KBM-7 (cell line): Measurements from ENCODE around the gene RABL3.
"Not testable (repeated sequence)": the region's sequence is repeated elsewhere in the genome, so short reads cannot be mapped to it uniquely, and the experiment has no call there.

Experiments used
- DNase-seq: peaks from one replicate; pipeline ENCODE4 v3.0.0-alpha.2; 2015
- in situ Hi-C: fragments of 300-500 bp; cut with MboI; formaldehyde crosslinking; loops from 2 replicates; pipeline ENCODE4 v1.14.3; 2020; ENCODE audit warnings: low sequenced_read_pairs, low pct_unique_long_range_greater_than_20kb, mixed read lengths

Gene RABL3

DNA sequence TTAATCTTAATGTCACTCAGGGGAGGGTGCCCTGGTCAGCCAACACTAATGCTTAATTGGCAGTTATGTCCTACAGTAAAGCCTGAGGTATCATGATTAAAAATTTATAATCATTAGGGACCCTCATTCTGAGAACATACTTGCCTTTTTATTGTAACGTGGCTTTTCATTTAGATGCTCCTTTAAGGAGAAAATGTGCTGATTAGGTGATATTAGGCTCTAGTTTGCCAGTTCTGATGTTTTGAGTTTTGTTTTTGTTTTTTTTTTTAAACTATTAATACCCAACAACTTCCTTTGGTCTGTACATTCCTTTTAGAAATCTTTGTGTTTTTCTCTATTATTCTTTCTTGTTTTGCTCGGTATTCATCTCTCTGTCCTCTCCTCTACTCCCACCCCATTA, 10.5 kb upstream of the RABL3 start:
- in situ Hi-C loops = no loop called here
- no peak for DNase-seq

DNA sequence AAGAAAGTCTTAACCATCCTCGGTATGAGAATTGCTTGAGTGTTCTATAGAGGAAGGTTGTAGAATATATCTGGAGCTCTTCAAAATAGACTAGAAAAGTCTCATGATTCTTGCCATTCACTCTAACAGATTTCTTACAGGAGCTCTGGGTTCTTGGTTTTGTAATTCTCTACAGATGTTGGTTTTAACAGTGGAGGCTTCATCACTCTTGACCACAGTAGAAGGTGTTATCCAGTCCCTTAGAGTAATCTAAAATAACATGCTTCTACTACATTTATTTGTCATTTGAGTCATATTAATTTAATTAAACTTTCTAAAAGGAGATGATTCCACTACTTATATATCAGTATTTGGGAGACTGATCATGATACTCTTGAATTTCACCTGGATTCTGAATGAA, 9.9 kb upstream of the RABL3 start:
- no peak for DNase-seq
- in situ Hi-C loops = no loop called here

DNA sequence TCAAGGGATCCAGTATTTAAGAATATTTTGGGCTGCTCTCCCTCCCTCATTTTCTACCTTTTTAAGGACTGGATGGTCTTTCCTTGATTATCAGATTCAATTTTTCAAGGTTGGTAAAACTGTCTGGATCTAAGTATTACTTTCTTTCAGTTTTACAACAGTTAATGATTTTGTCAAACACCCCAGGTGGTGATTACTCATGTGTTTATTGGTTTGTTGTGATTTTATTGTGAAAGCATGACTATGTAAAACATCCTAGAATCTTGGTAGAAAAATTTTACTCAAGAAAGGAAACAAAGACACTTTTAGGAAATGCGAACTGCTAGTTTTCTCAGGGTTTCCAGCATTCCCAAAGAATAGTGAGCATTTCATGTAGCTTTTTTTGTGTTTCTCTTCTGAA, 7.5 kb upstream of the RABL3 start:
- in situ Hi-C loops = no loop called here
- no peak for DNase-seq

DNA sequence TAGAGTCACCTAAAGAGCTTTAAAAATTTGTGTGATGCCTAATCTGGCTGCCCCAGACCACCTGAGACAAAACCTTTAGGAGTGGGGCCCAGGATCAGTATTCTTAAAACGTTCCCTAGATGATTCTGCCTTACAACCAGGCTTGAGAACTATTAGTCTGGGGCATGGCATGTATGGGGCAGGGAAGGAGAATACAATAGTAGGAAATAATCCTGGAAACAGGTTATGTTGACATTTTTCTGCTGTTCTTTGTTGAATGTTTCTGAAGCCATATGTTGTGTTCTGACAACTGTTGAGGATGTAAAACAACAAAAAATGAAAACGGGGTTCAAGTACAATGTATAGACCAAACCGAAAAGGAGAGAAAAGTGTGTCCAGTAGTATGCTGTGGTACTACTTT, 3.1 kb upstream of the RABL3 start:
- in situ Hi-C loops = no loop called here
- DNase-seq = no peak

DNA sequence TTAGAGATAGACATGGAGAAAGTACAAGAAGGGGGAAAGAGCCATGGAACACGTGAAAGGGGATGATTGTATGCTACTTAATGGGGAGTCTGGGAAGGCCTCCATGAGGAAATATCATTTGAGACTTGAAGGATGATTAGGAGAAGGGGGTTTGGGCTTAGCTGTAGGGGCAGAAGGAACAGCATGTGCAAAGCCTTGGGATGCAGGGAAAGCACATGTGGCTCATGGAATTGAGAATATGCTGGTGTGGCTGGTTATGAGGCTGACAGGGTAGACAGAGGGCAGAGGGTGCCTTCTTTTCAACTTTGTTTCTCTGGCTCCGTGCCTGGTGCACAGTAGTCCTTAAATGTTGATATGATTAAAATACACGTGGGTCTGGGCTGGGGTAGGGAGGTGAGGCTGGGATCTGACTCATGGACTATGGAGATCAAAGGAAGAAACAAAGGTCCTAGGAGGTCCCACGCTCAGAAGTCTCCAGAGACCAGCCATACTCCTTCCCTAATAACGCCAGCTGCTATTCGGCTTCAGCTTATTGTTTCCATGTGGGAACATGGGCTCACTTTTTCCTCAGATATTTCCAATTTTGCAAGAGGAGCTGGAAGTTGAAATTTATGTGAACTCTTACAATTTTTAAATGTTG, 1.4 kb upstream of the RABL3 start:
- in situ Hi-C loops = no loop called here
- no peak for DNase-seq

DNA sequence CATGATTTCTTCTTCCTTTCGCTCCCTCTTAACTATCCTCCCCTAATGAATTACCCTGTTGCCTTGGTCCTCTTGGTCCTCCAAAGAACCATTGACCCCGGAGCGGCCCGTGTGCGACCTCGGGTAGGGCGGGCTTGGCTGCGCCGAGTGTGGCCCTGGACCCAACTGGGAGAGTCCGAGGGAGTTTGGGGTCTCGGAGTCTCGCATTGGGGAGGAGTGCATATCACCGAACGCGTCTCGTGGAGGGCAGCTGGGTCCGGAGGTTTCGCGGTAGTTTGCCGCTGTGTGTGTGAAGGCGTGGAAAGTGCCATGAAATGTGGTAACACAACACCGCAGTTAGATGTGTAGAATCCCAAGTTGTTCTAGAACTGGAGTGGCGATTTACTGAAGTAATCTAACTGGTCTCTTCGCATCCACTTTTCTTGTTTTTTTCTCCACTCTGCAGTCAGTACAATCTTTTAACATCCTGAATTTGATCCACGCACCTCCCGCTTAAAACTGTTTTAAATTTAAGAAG, 591 bp upstream of the RABL3 start:
- no peak for DNase-seq
- in situ Hi-C loops = no loop called here

DNA sequence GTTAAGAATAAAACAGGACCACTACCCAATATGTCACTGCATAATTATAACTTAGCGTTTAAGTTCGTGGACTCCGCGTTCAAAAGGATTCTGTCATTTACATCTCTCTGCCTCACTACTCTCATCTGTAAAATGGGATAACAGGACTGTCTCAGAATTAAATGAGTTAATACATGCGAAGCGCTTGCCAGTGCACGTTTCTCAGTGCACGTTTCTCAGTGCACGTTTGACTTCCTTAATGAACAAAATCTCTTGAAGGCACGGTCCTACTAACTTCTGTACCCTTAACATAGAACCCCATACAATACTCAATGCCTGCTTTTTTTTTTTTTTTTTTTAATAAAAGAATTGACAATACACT, 499 bp downstream of the RABL3 start:
- in situ Hi-C loops = no loop called here
- DNase-seq = no peak

DNA sequence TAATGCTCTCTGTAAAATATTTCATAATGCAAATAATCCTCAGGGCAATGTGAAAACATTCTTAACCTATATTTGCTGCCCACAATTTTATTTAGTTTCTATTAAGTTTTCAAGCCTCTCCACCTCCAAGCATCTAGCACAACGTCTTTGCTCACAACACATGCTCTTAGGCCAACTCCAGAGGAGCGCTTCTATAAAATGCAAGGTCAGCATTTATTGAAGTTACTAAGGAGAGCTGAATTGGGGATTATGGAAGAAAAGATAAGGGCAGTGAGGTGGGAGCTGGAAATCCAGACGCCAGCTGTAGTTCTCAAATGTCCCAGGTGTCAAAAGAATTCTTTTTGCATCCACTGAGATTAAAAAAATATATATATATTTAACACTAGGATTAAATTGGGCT, 996 bp downstream of the RABL3 start:
- in situ Hi-C loops = no loop called here

DNA sequence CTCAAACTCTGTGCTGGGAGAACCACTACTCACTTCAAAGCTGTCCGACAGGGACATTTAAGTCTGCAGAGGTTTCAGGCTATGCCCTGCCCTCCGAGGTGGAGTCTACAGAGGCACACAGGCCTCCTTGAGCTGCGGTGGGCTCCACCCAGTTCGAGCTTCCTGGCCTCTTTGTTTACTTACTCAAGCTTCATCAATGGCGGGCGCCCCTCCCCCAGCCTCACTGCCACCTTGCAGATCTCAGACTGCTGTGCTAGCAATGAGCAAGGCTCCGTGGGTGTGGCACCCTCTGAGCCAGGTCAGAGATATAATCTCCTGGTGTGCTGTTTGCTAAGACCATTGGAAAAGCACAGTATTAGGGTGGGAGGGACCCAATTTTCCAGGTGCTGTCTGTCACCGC, 4.3 kb downstream of the RABL3 start:
- DNase-seq, in situ Hi-C loops: not testable (repeated sequence)

More for the DNA sequence above, 996 bp downstream of the RABL3 start:
- no peak for DNase-seq

DNA sequence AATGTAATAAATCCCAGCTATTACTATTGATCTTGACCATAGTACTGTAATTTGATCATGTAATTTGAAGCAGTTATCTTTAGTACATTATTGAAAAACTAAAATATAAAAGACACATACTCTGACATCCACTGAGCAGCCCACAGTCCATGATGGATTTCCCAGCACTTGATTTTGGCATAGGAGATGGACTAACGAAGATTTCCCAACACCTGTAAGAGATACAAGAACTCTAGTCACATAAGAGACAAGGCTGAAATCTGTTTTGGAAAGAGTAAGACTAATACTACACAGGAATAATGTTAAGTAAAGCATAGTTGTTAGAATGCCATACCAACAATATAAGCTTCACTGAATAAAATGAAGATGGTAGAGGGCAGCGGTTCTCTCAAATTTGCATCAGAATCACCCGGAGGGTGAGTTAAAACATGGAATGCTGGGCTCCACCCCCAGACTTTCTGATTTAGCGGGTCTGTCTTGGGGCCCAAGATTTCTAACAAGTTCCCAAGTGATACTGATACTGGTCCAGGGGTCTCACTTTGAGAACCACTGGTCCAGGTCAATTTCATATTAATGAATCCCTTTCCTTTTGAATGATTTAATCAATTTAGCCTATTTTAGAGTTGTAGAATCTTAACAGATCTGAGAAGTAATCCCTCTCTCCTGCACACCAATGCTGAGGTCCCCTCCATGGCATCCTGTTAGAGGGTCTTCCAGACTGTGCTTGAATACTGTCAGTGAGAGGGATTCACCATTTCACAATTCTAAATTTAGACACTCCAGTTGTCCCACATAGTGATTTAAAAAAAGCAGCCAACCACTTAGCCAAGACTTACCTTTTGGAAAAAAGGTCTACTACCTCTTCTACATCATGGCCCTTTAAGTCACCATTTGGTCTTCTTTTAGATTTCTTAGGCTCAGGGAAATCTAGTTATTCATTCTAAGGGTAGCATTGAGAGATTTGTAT, 11.5 kb downstream of the RABL3 start:
- DNase-seq = no peak
- in situ Hi-C loops = no loop called here

DNA sequence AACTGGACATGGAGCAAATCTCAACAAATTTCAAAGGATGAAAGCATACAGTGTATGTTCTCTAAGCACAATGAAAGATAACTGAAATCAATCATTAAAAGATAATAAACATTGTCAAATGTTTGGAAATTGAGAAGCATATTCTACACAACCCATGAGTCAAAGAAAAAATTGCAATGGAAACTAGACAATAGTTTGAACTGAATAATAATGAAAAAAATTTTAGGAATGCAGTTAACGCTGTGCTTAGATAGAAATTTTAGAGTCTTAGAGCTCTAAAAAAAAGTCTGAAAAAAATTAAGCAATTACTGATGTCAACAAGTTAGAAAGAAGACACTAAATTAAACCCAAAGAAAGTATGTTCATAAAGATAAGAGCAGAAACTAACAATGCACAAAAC, 15.5 kb downstream of the RABL3 start:
- in situ Hi-C loops = no loop called here
- DNase-seq = no peak

DNA sequence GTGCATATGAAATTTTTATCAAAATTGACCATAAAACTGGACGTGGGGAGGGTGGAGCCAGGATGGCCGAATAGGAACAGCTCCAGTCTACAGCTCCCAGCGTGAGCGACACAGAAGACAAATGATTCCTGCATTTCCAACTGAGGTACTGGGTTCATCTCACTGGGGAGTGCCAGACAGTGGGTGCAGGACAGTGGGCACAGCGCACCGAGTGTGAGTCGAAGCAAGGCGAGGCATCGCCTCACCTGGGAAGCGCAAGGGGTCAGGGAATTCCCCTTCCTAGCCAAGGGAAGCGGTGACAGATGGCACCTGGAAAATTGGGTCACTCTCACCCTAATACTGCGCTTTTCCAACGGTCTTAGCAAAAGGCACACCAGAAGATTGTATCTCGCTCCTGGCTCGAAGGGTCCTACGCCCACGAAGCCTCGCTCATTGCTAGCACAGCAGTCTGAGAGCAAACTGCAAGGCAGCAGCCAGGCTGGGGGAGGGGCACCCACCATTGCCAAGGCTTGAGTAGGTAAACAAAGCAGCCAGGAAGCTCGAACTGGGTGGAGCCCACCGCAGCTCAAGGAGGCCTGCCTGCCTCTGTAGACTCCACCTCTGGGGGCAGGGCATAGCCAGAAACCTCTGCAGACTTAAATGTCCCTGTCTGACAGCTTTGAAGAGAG, 23.0 kb downstream of the RABL3 start:
- in situ Hi-C loops = not testable (repeated sequence)

DNA sequence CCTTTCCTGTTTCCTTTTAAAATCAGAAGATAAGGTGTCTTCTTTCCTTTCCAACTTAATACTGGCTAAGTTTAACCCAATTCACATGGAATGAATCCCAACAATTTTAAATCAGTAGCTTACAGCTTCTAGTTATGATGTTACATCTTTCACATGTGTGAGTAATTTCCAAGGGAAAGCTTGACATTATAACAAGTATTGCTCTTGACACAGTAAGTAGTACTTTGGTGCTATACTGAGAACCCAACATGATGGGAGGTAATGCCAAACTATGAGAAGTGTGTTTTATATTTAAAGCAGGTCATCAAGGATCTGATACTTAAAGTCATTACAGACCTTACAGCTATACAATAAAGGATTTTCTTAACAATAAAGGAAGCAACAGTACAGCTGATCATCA, 29.1 kb downstream of the RABL3 start:
- no peak for DNase-seq
- in situ Hi-C loops = no loop called here

More for the DNA sequence above, 23.0 kb downstream of the RABL3 start:
- DNase-seq = not testable (repeated sequence)

DNA sequence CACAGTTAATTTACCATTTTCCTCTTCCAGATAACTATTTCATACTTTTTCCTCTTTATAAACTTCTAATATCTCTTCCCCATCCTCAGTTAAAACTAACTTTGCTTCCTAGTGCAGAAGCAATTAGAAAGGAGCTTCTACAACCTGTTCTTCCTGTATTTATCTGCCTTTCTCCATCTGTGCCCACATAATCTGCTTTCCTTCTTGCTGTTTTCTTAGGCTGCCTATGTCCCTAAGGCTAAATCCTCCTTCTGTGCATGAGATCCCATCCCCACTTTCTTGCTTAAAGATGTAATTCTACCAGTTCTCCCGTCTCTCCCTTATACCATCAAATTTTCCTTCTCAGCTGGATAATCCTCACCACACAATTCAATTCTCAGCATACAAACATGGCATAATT, 31.9 kb downstream of the RABL3 start:
- no peak for DNase-seq
- in situ Hi-C loops = no loop called here

DNA sequence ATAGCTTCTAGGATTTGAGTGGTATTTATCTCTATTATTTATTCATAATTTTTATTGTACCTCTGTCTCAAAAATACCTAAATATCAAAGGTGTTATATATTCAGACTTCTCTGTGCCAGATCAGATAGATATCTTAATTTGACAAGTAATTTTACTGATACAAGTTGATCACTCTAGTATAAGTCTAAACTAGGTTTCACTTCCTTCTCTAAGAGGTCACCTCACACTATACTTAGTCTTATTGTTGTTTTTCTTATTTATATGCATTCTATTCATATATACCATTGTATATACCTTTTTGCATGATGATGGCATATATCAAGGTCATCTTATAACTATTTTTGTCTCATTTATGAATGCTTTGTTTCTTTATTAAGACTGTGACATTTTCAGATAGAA, 33.9 kb downstream of the RABL3 start:
- in situ Hi-C loops = no loop called here
- DNase-seq = no peak

DNA sequence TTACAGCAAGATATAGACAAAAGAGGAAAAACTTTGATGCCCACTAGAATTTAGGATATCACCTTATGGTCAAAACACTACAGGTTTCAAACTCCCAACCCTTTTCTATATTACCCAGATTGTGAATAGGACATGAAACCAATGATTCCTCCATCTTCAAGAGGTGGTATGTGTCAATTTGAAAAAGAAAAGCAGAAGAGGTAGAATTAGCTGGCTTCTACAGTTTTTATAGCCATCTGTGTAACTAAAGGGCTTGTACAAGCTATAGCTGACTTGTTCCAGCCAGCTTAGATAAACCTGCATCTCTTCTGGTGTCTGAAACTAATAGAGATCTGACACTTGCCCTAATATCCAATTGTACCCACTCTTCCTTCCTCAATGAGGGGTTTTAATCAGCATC, 35.4 kb downstream of the RABL3 start:
- no peak for DNase-seq
- in situ Hi-C loops = no loop called here

DNA sequence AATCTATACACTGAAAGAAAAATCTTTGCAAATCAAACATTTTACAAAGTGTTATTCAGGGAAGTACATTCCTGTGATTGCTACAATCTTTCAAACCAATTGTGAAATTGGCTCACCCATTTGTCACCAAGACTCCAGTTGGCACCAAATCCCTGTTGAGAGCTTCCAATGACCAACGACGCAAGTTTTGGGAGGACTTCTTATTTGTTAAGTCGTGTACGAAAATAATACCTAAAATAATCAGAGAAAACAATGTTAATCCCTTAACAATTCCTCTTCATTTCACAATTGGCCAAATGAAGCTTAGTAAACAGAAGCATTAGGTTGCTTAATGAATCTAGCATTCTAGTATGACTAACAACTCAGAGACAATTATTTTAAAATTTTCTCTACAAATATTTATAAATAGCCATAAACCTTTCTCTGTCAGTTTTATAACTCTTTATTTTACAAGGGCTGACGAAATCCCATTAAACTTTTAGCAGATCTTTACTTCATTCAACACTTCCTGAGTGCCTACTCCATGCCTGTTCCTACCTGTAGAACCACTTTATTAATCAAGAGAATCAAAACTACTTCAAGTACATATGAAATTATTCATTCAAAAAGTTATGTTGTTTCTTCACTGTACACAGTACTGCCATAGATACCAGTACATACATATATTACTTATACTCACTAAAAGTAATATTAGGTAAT, 36.3 kb downstream of the RABL3 start:
- in situ Hi-C loops = no loop called here
- no peak for DNase-seq

DNA sequence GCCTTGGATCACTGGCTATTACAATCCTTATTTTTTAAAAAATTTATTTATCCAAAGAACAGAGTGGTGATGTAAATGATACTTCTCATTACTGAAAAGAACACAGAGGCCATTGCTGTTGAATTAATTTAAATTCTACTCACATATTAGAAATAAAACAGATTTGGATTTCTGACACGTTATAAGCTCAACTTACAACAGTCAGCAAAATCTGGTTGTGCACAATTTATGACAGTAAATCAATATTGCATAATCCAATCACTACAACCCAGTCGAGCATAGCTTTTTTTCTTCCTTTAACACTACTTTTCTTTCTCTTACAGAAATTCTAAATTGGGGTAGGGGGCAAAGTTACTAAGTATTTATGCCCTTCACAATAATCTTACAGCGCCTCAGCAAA, 43.0 kb downstream of the RABL3 start:
- in situ Hi-C loops = no loop called here
- no peak for DNase-seq

DNA sequence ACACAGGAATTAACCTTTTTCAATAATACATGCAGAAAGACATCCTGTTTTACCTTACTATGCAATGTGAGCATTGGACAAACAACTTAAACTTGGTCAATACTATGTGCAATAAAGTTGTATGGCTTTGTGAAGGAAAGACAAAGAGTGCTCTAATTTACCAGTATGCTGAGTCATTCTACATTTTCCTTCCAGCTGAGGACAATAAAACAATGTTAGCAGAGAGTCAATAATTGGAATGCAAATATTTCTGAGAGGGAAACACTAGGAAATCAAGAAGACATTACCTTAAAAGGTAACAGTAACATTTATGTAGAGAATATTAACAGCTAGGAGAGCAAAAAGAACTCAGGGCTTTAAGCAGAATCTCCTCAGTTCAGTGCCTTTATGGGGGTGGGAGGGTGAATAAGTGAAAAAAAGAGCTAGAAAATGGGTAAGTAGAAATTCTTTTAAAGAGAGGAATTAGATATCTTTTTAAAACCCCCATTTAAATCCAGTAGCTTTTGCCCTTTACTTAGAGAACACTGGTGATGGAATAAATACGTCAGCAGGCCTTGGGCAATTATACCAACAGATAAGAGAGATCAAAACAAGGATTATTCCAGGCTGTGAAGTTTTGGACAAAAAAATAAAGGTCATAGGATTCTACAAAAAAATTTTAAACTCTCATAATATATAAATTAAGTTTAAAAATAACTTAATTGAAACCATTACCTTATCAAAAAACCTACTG, 48.7 kb downstream of the RABL3 start:
- no peak for DNase-seq
- in situ Hi-C loops = no loop called here
